Naive thymus-derived CD8-positive, alpha-beta T cell (primary cell): ENCODE results near the gene CD164L2. TPM values are rescaled to one million over a fixed set of nuclear protein-coding genes. Genes with fewer than 3 reads are reported as not detected.

ENCODE experiments used
- ATAC-seq, 2 donors: fragments of 150-1000 bp; cut with Tn5 transposase in 1 of 2; sonication (Bioruptor Pico), chemical (Tn5 transposase) in 1 of 2; 1 replicate in 1 of 2; 2 replicates in 1 of 2; pipeline ENCODE4 v1.10.0; 2021; ENCODE audit warnings: mild to moderate bottlenecking in 2 of 2, moderate library complexity in 2 of 2
- POLR2A ChIA-PET: fragments of 350-600 bp; sonication (Branson Sonifier 250); formaldehyde crosslinking; loops from one replicate; lab custom pipeline; 2021; ENCODE audit warnings: antibody characterized with exemption; lab: Charles Lee
- DNase-seq, 10 donors: peaks; one replicate each; pipeline versions ENCODE4 v3.0.0 to v3.0.0-alpha.2; 2020 to 2022
- H3K27ac Mint-ChIP-seq, 10 donors: one replicate each; pipeline ENCODE4 v1.8.0; 2020 to 2022; ENCODE audit warnings: mild to moderate bottlenecking in 10 of 10, mixed read lengths in 10 of 10, moderate library complexity in 4 of 10, inconsistent platforms in 1 of 10
- H3K27me3 Mint-ChIP-seq, 5 donors: one replicate each; pipeline ENCODE4 v1.8.0; 2021 to 2022; ENCODE audit warnings: mixed read lengths in 5 of 5
- H3K36me3 Mint-ChIP-seq, 3 donors: one replicate each; pipeline ENCODE4 v1.8.0; 2020 to 2022; ENCODE audit warnings: mixed read lengths in 3 of 3, mild to moderate bottlenecking in 2 of 3, inconsistent platforms in 1 of 3
- H3K4me1 Mint-ChIP-seq, 4 donors: one replicate each; pipeline ENCODE4 v1.8.0; 2021 to 2022; ENCODE audit warnings: mixed read lengths in 4 of 4
- H3K4me3 Mint-ChIP-seq, 10 donors: one replicate each; pipeline ENCODE4 v1.8.0; 2020 to 2022; ENCODE audit warnings: mild to moderate bottlenecking in 10 of 10, mixed read lengths in 10 of 10, moderate library complexity in 6 of 10, inconsistent platforms in 1 of 10
- H3K9me3 Mint-ChIP-seq, 9 donors: one replicate each; pipeline ENCODE4 v1.8.0; 2020 to 2022; ENCODE audit warnings: mixed read lengths in 9 of 9, mild to moderate bottlenecking in 3 of 9, inconsistent platforms in 1 of 9, moderate library complexity in 1 of 9
- polyA plus RNA-seq, 3 donors: library from polyadenylated mRNA; unstranded; fragments of 300-500 nt; fragmentation: Illumina TruSeq; gene quantifications; one replicate each; pipeline ENCODE4 v1.2.3, GENCODE V29; 2021
- total RNA-seq, 8 experiments: library from RNA in 2 of 8; stranded (reverse) in 2 of 8; gene quantifications; one replicate each; pipeline ENCODE4 v1.2.3 and lab custom pipeline; 2021 to 2026

The CD164L2 gene
- total and polyA plus RNA-seq, 5 experiments from 2014 or later = 0.17 TPM; not detected in 4

DNA sequence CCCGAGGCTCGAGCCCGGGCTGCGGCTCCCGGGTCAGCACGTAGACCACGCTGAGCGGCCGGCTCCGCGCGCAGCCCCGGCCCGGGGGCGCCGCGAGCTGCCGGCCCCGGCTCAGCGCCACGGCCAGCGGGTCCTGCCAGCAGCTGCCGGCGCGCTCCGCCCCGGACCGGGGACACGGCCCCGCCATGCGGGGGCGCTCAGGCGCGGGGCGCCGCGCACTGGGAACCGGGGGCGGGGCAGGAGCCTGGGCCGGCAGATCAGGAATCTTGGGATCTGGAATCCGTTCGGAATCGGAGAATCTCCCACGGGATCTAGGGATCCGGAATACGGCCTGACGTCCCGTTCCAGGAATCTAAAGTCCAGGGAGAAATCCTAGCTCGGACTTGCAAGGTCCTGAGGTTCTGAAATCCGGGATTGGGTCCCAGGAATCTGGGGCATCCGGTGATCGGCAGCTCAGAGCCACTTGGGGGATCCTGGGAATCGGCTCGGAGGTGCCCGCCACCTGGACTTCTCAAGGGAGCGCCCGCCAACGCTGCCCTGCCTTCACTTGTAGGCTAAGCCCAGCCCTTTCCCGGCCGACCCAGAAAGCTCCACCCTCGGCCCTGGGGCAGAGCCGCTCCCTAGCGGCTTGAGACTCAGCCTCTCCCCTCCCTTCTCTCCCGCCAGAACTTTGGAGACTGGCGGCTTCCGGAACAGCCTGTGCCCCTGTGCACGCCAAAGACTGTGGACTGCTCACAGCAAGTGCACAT is 16.5 kb downstream of the CD164L2 start, which contains the start of gene MAP3K6:
MAP3K6 (minus strand) TSS at position 551 of the 749 bp plus-strand sequence; CDS start at position 187, 364 bp downstream.
- H3K4me1 Mint-ChIP-seq = peaks cover 14 to 47% (median 41%) of the 10 kb centered on the region in 4 donors
- peak within 1 kb of the TSS; percentile 81 to 92 (median 86) for H3K4me3 Mint-ChIP-seq
- ATAC-seq = peak; percentile 55 to 57
- H3K27ac Mint-ChIP-seq = peak within 1 kb of the TSS in 8 of 10 donors; percentile 42 to 92 (median 66)
- H3K36me3 Mint-ChIP-seq = no peaks in the 10 kb centered on the region
- no peaks in the 10 kb centered on the region for H3K27me3 Mint-ChIP-seq
- POLR2A ChIA-PET = interaction anchor here (2.2 to 3.2 kb wide), 3 partner anchors 10 to 24 kb away, joined by 8 to 31 read pairs (median 9); partner anchors contain the start of gene SYTL1
- H3K9me3 Mint-ChIP-seq = no peaks in the 10 kb centered on the region
- peak in 3 of 10 donors; percentile 41 to 49 (median 43) for DNase-seq

DNA sequence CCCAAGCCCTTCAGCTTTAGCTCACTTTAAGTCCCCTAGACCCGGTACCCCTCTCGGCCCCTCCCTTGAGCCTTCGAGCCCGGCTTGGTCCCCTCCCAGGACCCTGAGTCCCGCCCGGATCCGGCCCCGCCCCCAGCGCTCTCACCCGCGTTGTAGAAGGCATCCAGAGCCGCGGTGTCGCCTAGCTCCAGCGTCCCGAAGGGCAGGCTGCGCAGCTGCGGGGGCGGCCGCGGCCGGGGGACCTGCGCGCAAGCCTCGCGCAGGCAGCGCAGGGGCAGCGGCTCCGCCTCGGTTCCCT is 17.1 kb downstream of the CD164L2 start:
- peak; percentile 71 to 76 for ATAC-seq
- POLR2A ChIA-PET = interaction anchor here (1.1 to 3.2 kb wide), 6 partner anchors 9 to 37 kb away, joined by 3 to 31 read pairs (median 6); partner anchors contain the start of gene SYTL1
- peak in 9 of 10 donors; percentile 41 to 84 (median 59) for DNase-seq
- no peaks in the 10 kb centered on the region for H3K9me3 Mint-ChIP-seq
- peak overlapping the region in 6 of 10 donors; percentile 44 to 92 (median 66) for H3K27ac Mint-ChIP-seq
- peaks cover 14 to 49% (median 43%) of the 10 kb centered on the region in 4 donors for H3K4me1 Mint-ChIP-seq
- H3K27me3 Mint-ChIP-seq = no peaks in the 10 kb centered on the region
- H3K4me3 Mint-ChIP-seq = peak overlapping the region; percentile 81 to 92 (median 86)
- no peaks in the 10 kb centered on the region for H3K36me3 Mint-ChIP-seq

DNA sequence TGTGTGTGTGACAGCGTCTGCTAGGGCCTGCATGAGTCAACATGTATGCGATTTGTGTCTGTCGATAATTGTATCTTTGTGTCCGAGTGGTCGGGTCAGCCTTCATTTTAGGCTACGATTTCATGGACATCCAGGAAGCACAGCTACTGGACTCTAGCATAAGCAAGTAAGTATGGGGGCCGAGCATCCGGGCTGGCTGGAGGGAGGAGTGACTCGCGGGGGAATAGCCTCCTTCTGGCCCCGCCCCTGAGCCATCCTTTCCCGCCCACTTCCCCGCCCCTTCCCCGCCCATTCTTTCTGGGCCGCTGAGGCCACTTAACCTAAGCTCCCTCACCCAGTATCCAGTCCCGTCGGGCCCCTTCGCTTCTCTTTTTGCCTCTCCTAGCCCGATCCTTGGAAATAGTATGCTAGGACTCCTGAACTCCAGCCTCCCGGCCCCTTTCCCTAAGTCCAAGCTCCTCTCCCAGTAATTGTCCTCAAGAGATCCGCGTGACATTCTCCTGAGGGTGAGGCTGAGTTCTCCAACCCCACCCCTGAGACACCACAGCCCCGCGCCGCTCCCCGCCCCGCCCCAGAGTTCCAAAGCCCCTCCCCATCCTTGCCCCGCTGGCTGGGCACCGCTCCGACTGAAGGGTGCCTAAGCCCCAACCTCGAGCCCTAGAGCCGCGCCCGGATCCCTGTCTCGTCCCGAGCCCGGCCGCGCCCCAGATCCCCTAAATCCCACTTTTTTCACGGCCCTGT is 17.6 kb downstream of the CD164L2 start:
- POLR2A ChIA-PET = interaction anchor here (0.5 to 3.2 kb wide), 7 partner anchors 8 to 44 kb away, joined by 3 to 31 read pairs (median 8); partner anchors contain the start of gene SYTL1

DNA sequence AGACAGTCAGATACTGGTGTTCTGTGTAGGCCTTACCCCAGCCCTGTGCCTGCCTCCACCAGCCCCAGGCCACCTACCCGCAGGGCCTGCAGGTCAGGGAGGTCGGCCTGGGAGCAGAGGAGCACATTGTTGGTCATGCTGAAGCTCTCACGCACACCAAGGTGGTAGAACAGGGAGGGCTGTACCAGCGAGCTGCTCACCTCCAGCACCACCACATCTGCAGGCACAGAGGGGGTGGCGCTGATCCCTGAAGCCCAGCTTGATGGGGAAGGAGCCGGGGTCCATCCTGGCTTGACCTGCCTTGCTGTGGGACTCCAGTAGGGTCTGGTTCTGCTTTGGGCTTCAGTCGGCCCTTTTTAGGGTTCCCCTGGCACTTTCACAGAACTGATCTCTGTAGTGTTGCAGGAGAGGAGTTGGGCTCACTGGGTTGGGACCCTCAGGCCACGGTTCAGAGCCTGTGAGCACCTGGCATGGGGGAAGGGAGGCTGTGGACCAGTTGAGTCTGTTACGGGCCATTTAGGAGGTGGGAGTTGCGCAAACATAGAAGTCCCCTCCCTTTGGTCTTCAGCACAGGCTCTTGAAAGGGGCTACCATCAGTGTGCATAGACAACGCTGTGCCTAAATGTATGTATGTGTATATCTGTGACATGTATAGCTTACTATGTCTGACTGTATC is 18.3 kb downstream of the CD164L2 start:
- DNase-seq = no peak
- Mint-ChIP-seq H3K36me3 (no peaks in the 10 kb centered on the region), H3K27me3 (no peaks in the 10 kb centered on the region), H3K4me1 (peaks cover 18 to 58% (median 47%) of the 10 kb centered on the region in 4 donors), H3K4me3 (peak overlapping the region; percentile 81 to 92 (median 86)), H3K27ac (peak overlapping the region in 6 of 10 donors; percentile 29 to 92 (median 60)), H3K9me3 (no peaks in the 10 kb centered on the region)
- no peak for ATAC-seq
- POLR2A ChIA-PET = interaction anchor here (0.5 to 3.2 kb wide), 7 partner anchors 8 to 43 kb away, joined by 3 to 31 read pairs (median 8); partner anchors contain the start of gene SYTL1

More for the DNA sequence above, 17.6 kb downstream of the CD164L2 start:
- DNase-seq (peak; percentile 29 to 84 (median 72)), ATAC-seq (peak; percentile 66 to 67)
- Mint-ChIP-seq H3K36me3 (no peaks in the 10 kb centered on the region), H3K4me3 (peak overlapping the region; percentile 81 to 92 (median 86)), H3K27ac (peak overlapping the region in 9 of 10 donors; percentile 44 to 92 (median 73)), H3K4me1 (peaks cover 14 to 55% (median 43%) of the 10 kb centered on the region in 4 donors), H3K9me3 (no peaks in the 10 kb centered on the region), H3K27me3 (no peaks in the 10 kb centered on the region)

DNA sequence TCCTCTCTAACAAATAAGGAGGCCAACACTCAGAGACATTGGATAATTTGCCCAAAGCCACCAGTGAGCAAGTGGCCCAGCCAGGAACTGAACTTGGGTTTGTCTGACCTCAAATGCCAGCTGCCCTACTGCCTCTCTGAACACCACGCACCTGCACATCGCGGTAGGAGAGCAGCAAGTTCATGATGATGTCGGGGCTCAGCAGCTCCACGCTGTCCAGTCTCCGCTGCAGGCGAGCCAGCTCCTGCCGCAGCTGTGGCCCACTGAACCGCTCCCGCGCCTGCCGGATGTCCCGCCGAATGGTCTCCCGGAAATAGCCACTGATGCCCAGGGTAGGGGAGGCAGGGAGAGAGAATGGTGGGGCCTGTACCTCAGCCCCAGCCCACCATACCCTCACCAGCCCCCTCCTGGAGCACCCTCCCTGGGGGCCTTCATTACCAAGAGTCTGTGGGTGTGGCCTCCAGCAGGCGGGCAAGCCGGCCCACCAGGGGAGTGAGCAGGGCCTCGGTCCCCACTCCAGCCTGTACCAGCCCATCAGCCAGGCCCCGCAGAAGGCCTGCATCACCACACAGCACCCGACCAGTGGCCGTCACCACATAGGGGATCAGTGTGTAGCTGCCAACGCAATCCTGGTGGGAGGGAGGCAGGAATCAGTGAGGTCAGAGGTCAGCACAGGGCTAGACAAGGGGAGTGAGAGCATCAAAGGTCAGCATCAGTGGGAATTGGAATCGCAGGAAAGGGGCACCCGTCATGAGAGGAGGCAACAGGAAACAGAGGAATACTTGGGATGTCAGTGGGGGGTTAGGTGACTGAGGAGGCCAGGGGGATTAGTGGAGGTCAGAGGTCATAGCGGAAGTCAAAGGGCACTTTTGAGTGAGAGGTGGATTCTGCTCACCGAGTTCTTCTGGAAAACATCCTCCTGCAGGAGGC is 19.1 kb downstream of the CD164L2 start:
- H3K4me3 Mint-ChIP-seq = peak overlapping the region in 7 of 10 donors; percentile 38 to 78 (median 50)
- H3K27ac Mint-ChIP-seq = peak overlapping the region in 2 of 10 donors; percentile 28 to 71
- no peak for ATAC-seq
- H3K9me3 Mint-ChIP-seq = no peaks in the 10 kb centered on the region
- POLR2A ChIA-PET = interaction anchor here (0.5 to 3.2 kb wide), 2 partner anchors 7 to 26 kb away, joined by 3 to 31 read pairs; no protein-coding TSS in a partner anchor
- no peaks in the 10 kb centered on the region for H3K27me3 Mint-ChIP-seq
- no peaks in the 10 kb centered on the region for H3K36me3 Mint-ChIP-seq
- H3K4me1 Mint-ChIP-seq = peaks cover 25 to 58% (median 48%) of the 10 kb centered on the region in 4 donors
- DNase-seq = no peak

DNA sequence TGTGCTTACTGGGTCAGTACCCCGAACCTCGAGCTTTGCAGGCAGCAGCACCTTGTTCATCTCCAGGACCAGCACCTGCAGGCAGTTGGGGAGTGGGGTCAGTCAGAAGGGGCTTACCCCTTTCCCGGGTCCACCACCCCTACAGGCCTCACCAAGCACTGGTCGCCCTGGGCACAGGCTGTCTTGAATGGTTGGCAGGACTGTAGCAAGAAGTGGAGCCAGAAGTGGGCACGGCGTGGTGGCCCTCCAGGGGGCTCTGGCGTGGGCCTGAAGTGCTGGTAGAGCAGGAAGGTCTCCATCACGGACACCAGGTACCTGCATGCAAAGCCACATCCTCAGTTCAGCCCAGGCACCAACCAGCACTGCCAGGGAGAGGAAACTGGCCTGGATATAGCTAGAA is 21.6 kb downstream of the CD164L2 start:
- Mint-ChIP-seq H3K9me3 (no peaks in the 10 kb centered on the region), H3K36me3 (no peaks in the 10 kb centered on the region), H3K27me3 (no peaks in the 10 kb centered on the region), H3K27ac (peak overlapping the region in 1 of 10 donors; percentile 41), H3K4me3 (peak overlapping the region in 5 of 10 donors; percentile 18 to 79 (median 45)), H3K4me1 (peaks cover 25 to 62% (median 58%) of the 10 kb centered on the region in 4 donors)
- no peak for ATAC-seq
- POLR2A ChIA-PET = interaction anchor here (0.6 to 1.9 kb wide), 3 partner anchors 9 to 21 kb away, joined by 3 to 6 read pairs (median 3); partner anchors contain the start of gene CD164L2
- no peak for DNase-seq

DNA sequence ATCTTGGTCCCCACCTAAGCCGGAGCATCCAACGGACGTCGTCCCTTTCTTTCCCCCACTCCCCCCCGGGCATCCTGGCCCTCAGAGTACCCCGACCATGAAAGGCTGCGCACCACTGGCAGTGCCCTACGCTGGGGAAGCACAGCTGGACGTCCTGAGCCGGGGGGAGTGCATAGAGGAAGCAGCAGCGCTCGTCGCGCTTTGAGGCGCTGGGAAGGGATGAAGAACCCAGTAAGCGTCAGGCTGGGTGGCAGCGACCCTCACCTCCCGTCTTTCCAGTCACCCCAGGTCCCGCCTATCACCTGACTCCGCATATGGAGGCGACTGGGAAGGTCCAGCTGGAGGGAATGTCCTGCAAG is 22.1 kb downstream of the CD164L2 start:
- DNase-seq (no peak), ATAC-seq (no peak)
- POLR2A ChIA-PET = interaction anchor here (1.3 to 1.9 kb wide), 2 partner anchors 12 to 22 kb away, joined by 3 to 6 read pairs; partner anchors contain the start of gene CD164L2
- Mint-ChIP-seq H3K27me3 (no peaks in the 10 kb centered on the region), H3K27ac (peak overlapping the region in 2 of 10 donors; percentile 19 to 25), H3K9me3 (no peaks in the 10 kb centered on the region), H3K4me3 (peak overlapping the region in 9 of 10 donors; percentile 40 to 88 (median 72)), H3K36me3 (no peaks in the 10 kb centered on the region), H3K4me1 (peaks cover 25 to 66% (median 61%) of the 10 kb centered on the region in 4 donors)

DNA sequence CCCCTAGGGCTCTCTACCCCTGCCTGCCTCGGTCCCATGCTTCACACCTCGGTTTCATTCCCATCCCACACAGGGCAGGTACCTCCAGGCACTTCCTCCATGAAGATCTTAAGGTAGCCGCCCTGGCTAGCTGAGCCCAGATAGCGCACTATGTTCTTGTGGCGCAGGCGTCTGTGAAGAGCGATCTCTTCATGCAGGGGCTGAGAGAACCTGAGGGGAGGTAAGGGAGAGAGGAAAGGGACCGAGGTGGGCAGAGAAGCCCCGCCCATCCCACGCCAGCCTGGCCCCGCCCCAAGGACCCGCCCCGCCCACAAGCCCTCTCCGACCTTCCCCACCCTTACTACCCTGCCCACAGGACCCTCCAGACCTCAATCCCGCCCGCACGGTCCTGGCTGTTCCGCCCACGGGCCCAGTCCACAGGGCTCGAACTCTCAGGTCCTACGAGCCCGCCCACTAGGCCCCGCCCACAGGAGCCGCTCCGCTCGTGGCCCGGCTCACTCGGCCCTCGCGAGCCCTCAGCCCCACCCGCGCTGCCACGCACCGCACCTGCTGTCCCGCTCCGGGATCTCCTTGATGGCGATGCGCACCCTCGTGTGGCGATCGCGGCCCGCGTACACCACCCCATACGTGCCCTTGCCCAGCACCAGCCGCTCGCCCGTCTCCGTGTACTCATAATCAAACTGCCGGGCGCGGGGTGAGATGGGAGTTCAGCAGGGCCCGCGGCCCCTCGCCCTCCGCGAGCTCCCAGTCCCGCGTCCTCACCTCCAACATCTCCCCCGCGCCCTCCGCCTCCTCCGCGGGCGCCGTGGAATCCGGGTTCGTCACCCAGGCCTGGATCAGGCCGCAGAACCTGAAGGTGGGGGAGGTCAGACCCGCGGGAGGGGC is 22.7 kb downstream of the CD164L2 start:
- H3K4me3 Mint-ChIP-seq = peak overlapping the region; percentile 64 to 88 (median 79)
- H3K4me1 Mint-ChIP-seq = peaks cover 22 to 68% (median 61%) of the 10 kb centered on the region in 4 donors
- H3K36me3 Mint-ChIP-seq = no peaks in the 10 kb centered on the region
- DNase-seq = peak in 5 of 10 donors; percentile 28 to 61 (median 30)
- no peaks in the 10 kb centered on the region for H3K9me3 Mint-ChIP-seq
- no peaks in the 10 kb centered on the region for H3K27me3 Mint-ChIP-seq
- H3K27ac Mint-ChIP-seq = peak overlapping the region in 9 of 10 donors; percentile 46 to 92 (median 71)
- ATAC-seq = peak; percentile 8 to 51
- POLR2A ChIA-PET = interaction anchor here (1.9 to 9.7 kb wide), 2 partner anchors 11 to 18 kb away, joined by 6 to 142 read pairs; partner anchors contain the start of gene SYTL1

DNA sequence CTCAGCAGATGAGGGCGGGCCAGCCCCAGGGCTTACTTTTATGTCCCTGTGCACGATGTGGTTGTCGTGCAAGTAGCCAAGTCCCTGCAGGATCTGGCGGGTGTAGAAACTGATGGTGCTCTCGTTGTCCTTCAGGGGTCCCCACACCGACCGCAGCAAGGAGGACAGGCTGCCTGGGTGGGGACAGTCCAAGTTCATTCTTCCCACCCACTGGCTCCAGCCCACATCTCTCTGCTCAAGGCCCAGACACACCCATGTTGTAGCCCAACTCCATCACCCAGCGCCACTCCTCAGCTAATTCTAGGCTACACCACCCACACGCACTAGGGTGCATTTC is 23.3 kb downstream of the CD164L2 start:
- peak in 1 of 2 donors; percentile 16 for ATAC-seq
- peak overlapping the region in 9 of 10 donors; percentile 29 to 92 (median 71) for H3K27ac Mint-ChIP-seq

DNA sequence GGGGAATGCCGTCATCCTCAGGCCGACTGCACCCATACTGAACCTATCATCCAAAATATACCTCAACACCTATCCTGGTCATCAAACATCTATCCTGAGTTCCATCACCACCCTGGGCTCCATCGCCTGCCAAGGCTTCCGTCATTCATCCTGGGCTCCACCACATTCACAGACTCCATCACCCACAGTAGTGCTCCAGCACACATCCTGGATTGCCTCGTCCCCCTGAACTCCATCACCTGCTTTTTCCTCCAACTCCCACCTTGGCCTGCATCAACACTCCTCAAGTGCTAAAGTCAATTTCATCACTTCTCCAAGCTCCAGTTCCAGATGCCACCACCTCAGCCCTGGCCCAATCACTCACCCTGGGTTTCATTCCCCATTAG is 24.2 kb downstream of the CD164L2 start:
- Mint-ChIP-seq H3K27me3 (no peaks in the 10 kb centered on the region), H3K27ac (peak overlapping the region in 4 of 10 donors; percentile 49 to 80 (median 64)), H3K4me1 (peaks cover 16 to 59% (median 50%) of the 10 kb centered on the region in 4 donors), H3K9me3 (no peaks in the 10 kb centered on the region), H3K36me3 (no peaks in the 10 kb centered on the region), H3K4me3 (peak overlapping the region in 8 of 10 donors; percentile 23 to 79 (median 56))
- no peak for DNase-seq
- ATAC-seq = no peak
- POLR2A ChIA-PET = interaction anchor here (2.2 to 9.7 kb wide), 4 partner anchors 7 to 16 kb away, joined by 9 to 142 read pairs (median 22); partner anchors contain the start of genes MAP3K6 and SYTL1

More for the DNA sequence above, 23.3 kb downstream of the CD164L2 start:
- H3K27me3 Mint-ChIP-seq = no peaks in the 10 kb centered on the region
- H3K36me3 Mint-ChIP-seq = no peaks in the 10 kb centered on the region
- POLR2A ChIA-PET = interaction anchor here (1.9 to 9.7 kb wide), 2 partner anchors 11 to 17 kb away, joined by 6 to 142 read pairs; partner anchors contain the start of gene SYTL1
- H3K4me1 Mint-ChIP-seq = peaks cover 21 to 66% (median 58%) of the 10 kb centered on the region in 4 donors
- no peaks in the 10 kb centered on the region for H3K9me3 Mint-ChIP-seq
- H3K4me3 Mint-ChIP-seq = peak overlapping the region; percentile 64 to 88 (median 79)
- no peak for DNase-seq
